ENCODE results near the gene VWA5B1. TPM values are rescaled to one million over a fixed set of nuclear protein-coding genes. Genes with fewer than 3 reads are reported as not detected.

VWA5B1 gene
- total RNA-seq, 4 donors from 2014 or later: not detected

- Histone ChIP-seq H3K4me1 (no peaks in the 10 kb centered on the region), H3K27me3 (peaks cover 0 to 43% (median 0%) of the 10 kb centered on the region in 4 donors), H3K4me3 (no peak overlapping the region), H3K9me3 (peaks cover 0 to 8% (median 0%) of the 10 kb centered on the region in 3 donors), H3K36me3 (no peaks in the 10 kb centered on the region), H3K27ac (no peak overlapping the region)
- WGBS, 2 donors: 82 to 83% methylated on average over 7 to 8 of the region's 12 CpGs
- no peak for DNase-seq
- TF ChIP-seq CTCF (IDR thresholded peaks at IDR 0.05): no peak
- no peak for TF ChIP-seq POLR2A (IDR thresholded peaks at IDR 0.05)
- intact Hi-C loops (cut with DNase I): no loop called here
These were observed 59.3 kb downstream of the VWA5B1 start for GRCh38 chr1:20349971-20350370.

- Histone ChIP-seq H3K36me3 (no peaks in the 10 kb centered on the region), H3K4me3 (no peak overlapping the region), H3K9me3 (peaks cover 0 to 8% (median 0%) of the 10 kb centered on the region in 3 donors), H3K27me3 (peaks cover 0 to 41% (median 0%) of the 10 kb centered on the region in 4 donors), H3K4me1 (peaks cover 0 to 3% (median 0%) of the 10 kb centered on the region in 3 donors), H3K27ac (no peak overlapping the region)
- TF ChIP-seq CTCF (IDR thresholded peaks at IDR 0.05) (no peak), POLR2A (IDR thresholded peaks at IDR 0.05) (no peak)
- WGBS, 2 donors: 85 to 88% methylated on average over 6 to 7 of the region's 7 CpGs
- intact Hi-C loops (cut with DNase I): no loop called here
- DNase-seq: no peak
These were observed 59.7 kb downstream of the VWA5B1 start for GRCh38 chr1:20350421-20350820.

GRCh38 chr1:20351911-20352701 lies 61.4 kb downstream of the VWA5B1 start:
- DNase-seq: no peak
- 61 to 68% methylated on average over 6 to 9 of the region's 9 CpGs for WGBS, 2 donors
- H3K4me1 ChIP-seq: peaks cover 4 to 20% (median 4%) of the 10 kb centered on the region in 3 donors
- H3K27ac ChIP-seq: no peak overlapping the region
- intact Hi-C loops (cut with DNase I): no loop called here
- H3K36me3 ChIP-seq: no peaks in the 10 kb centered on the region
- H3K9me3 ChIP-seq: no peaks in the 10 kb centered on the region
- H3K27me3 ChIP-seq: peaks cover 0 to 26% (median 0%) of the 10 kb centered on the region in 4 donors
- no peak overlapping the region for H3K4me3 ChIP-seq
- TF ChIP-seq CTCF (IDR thresholded peaks at IDR 0.05) (no peak), POLR2A (IDR thresholded peaks at IDR 0.05) (no peak)

GRCh38 chr1:20353836-20354235 lies 63.2 kb downstream of the VWA5B1 start:
- Histone ChIP-seq H3K4me1 (peaks cover 9 to 38% (median 10%) of the 10 kb centered on the region in 3 donors), H3K27ac (no peak overlapping the region), H3K27me3 (peaks cover 0 to 39% (median 0%) of the 10 kb centered on the region in 4 donors), H3K4me3 (no peak overlapping the region), H3K9me3 (no peaks in the 10 kb centered on the region), H3K36me3 (no peaks in the 10 kb centered on the region)
- 0 to 85% methylated on average over 1 to 4 of the region's 17 CpGs for WGBS, 2 donors
- DNase-seq: no peak
- intact Hi-C loops (cut with DNase I): no loop called here
- TF ChIP-seq POLR2A (IDR thresholded peaks at IDR 0.05) (no peak), CTCF (IDR thresholded peaks at IDR 0.05) (no peak)

- intact Hi-C loops (cut with DNase I): no loop called here
- WGBS, 2 donors: 89 to 96% methylated on average over 2 to 3 of the region's 4 CpGs
- no peaks in the 10 kb centered on the region for H3K36me3 ChIP-seq
These were observed 63.9 kb downstream of the VWA5B1 start for GRCh38 chr1:20354610-20355009.

More at GRCh38 chr1:20354610-20355009, 63.9 kb downstream of the VWA5B1 start:
- DNase-seq: no peak
- Histone ChIP-seq H3K9me3 (no peaks in the 10 kb centered on the region), H3K27me3 (peaks cover 0 to 40% (median 0%) of the 10 kb centered on the region in 4 donors), H3K4me3 (no peak overlapping the region), H3K4me1 (peaks cover 10 to 45% (median 13%) of the 10 kb centered on the region in 3 donors), H3K27ac (no peak overlapping the region)
- TF ChIP-seq CTCF (IDR thresholded peaks at IDR 0.05) (no peak), POLR2A (IDR thresholded peaks at IDR 0.05) (no peak)
